Activated CD8-positive, alpha-beta memory T cell treated with anti-CD3 and anti-CD28 coated beads, Interleukin-2, amount 50 U/mL, for 1 hour (primary cell): Measurements from ENCODE around the gene RPP38.

Source experiments
- DNase-seq: peaks from one replicate; pipeline ENCODE4 v3.0.0-alpha.2; 2020; ENCODE audit errors: extremely low read depth

The RPP38 gene

DNA sequence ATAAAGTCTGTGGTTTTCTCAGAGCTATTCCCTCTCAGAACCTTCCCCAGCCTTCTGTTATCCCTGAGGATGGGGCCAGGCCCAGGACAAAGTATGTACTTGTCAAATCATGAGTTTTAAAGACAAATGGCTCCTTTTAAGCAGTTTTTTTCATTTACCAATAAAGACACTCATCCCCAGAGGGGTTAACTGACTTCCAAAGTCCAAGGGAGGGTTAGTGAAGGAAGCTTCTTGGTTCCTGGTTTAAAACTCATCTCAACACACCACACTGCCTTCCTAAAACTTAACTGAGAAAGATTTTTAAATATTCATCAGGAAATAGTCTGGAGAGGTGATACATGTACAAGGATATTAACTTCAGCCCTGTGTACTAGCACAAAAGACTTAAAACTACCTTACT is 55.4 kb downstream of the RPP38 start:
- no peak for DNase-seq
